ENCODE results near the gene NNMT. TPM values are rescaled to one million over a fixed set of nuclear protein-coding genes. Genes with fewer than 3 reads are reported as not detected.

The NNMT gene
- total and polyA plus RNA-seq, 2 donors (not counting 3 experiments of a cell fraction or from before 2014, with no cell fraction given), result 330 to 454 TPM

DNA sequence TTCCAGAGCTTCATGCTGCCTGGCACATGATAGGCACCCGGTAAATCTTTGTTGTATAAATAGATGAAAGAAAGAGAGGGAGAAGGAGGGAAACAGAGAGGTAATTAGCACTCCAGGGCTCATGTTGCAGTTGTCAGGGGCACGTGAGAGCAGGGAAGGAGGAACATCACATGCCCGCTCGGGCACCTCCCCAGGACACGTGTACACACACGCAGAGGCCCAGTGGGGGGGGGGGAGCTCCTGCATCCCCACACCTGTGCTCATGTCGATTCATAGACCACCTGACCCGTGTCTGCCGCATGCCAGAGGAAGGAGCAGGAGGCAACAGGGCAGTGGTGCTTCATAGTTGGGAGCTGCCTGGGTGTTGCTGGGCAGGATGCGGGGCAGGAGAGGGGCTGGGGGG is 37.1 kb upstream of the NNMT start:
- no TSS peak for BruUV-seq (replicated peaks)
- no peaks in the 10 kb centered on the region for H3K9me3 ChIP-seq (replicated peaks; ENCODE audit: control insufficient read depth, insufficient read depth, low read length)
- no peaks in the 10 kb centered on the region for H3K9me1 ChIP-seq (replicated peaks; ENCODE audit: control insufficient read depth, extremely low read depth, insufficient read depth, low read length)
- POLR2A ChIA-PET, result no interaction called here
- DNase-seq (ENCODE audit: low read depth, low spot score) (no peak), FAIRE-seq (no peak)
- peaks cover 3 to 4% of the 10 kb centered on the region in 2 experiments for H3K27me3 ChIP-seq (ENCODE audit: control insufficient read depth in 2 of 2, insufficient read depth in 2 of 2, low read length in 2 of 2)
- no peak overlapping the region for H3K4me3 ChIP-seq (replicated peaks in 1 of 3; ENCODE audit: insufficient read depth in 1 of 3, low read depth in 1 of 3, low read length in 3 of 3)
- no peak overlapping the region for H3K9ac ChIP-seq (replicated peaks; ENCODE audit: extremely low read depth, insufficient read depth, low read length)
- intact Hi-C loops (cut with micrococcal nuclease), result no loop called here
- no peak overlapping the region for H2AFZ ChIP-seq (ENCODE audit: low read depth, low read length)
- no peak overlapping the region for H3K4me2 ChIP-seq (ENCODE audit: insufficient read depth, low read length)
- dilution Hi-C loops (cut with MboI; ENCODE audit: extremely low pct_ligation_motif_present, low sequenced_read_pairs), result loop anchor here (25.0 kb wide), 1 partner anchor 222 kb away; no protein-coding TSS in a partner anchor
- no peaks in the 10 kb centered on the region for H3K4me1 ChIP-seq (ENCODE audit: control insufficient read depth, extremely low read depth, insufficient read depth, low read length)
- CTCF ChIA-PET, result interaction anchor here (1.1 to 11.9 kb wide), 14 partner anchors 10 to 453 kb away, joined by 3 to 539 read pairs (median 58); partner anchors contain the start of genes HTR3B and ZBTB16
- H4K20me1 ChIP-seq (replicated peaks; ENCODE audit: control insufficient read depth, extremely low read depth, insufficient read depth, low read length), result no peaks in the 10 kb centered on the region
- H3K79me2 ChIP-seq (ENCODE audit: control insufficient read depth, insufficient read depth, low read length), result no peaks in the 10 kb centered on the region
- H3K36me3 ChIP-seq (ENCODE audit: control insufficient read depth in 2 of 2, extremely low read depth in 1 of 2, insufficient read depth in 2 of 2, low read length in 2 of 2), result no peaks in the 10 kb centered on the region
- TF ChIP-seq MYC (IDR thresholded peaks at IDR 0.05; ENCODE audit: low read depth, low read length) (no peak), GATA2 (IDR thresholded peaks at IDR 0.05; ENCODE audit: insufficient read depth, insufficient read length, low read depth, low read length) (no peak), EZH2 (IDR thresholded peaks at IDR 0.05; ENCODE audit: borderline replicate concordance, low read depth, low read length, severe bottlenecking) (no peak), JUN (IDR thresholded peaks at IDR 0.05; ENCODE audit: borderline replicate concordance, insufficient read depth, insufficient read length, low read depth) (no peak), POLR2A (IDR thresholded peaks at IDR 0.05; ENCODE audit: low read depth, low read length) (no peak), FOS (IDR thresholded peaks at IDR 0.05; ENCODE audit: borderline replicate concordance, insufficient read depth, low read length) (no peak)
- TF ChIP-seq, protein P1, sequence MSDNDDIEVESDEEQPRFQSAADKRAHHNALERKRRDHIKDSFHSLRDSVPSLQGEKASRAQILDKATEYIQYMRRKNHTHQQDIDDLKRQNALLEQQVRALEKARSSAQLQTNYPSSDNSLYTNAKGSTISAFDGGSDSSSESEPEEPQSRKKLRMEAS (IDR thresholded peaks at IDR 0.05; ENCODE audit: insufficient read depth, insufficient read length), result no peak
- TF ChIP-seq, protein P2, sequence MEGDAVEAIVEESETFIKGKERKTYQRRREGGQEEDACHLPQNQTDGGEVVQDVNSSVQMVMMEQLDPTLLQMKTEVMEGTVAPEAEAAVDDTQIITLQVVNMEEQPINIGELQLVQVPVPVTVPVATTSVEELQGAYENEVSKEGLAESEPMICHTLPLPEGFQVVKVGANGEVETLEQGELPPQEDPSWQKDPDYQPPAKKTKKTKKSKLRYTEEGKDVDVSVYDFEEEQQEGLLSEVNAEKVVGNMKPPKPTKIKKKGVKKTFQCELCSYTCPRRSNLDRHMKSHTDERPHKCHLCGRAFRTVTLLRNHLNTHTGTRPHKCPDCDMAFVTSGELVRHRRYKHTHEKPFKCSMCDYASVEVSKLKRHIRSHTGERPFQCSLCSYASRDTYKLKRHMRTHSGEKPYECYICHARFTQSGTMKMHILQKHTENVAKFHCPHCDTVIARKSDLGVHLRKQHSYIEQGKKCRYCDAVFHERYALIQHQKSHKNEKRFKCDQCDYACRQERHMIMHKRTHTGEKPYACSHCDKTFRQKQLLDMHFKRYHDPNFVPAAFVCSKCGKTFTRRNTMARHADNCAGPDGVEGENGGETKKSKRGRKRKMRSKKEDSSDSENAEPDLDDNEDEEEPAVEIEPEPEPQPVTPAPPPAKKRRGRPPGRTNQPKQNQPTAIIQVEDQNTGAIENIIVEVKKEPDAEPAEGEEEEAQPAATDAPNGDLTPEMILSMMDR (IDR thresholded peaks at IDR 0.05; ENCODE audit: extremely low read depth in 1 of 2, insufficient read depth in 1 of 2, low read depth in 1 of 2, low read length in 2 of 2), result no peak
- H3K27ac ChIP-seq (ENCODE audit: insufficient read depth, low read depth, low read length), result no peak overlapping the region

All from endothelial cell of umbilical vein (primary cell).